ENCODE measurements around the gene RIMS3. TPM values are rescaled to one million over a fixed set of nuclear protein-coding genes. Genes with fewer than 3 reads are reported as not detected.

The RIMS3 gene
- polyA plus RNA-seq, 2 donors: 0.35 to 0.56 TPM

GRCh38 chr1:40625476-40626382, 39.8 kb downstream of the RIMS3 start:
- Histone ChIP-seq H3K4me3 (ENCODE audit: low read depth in 1 of 2, low read length in 2 of 2) (no peak overlapping the region), H3K4me1 (ENCODE audit: control insufficient read depth in 2 of 2, insufficient read depth in 2 of 2, low read length in 1 of 2) (peaks cover under 1 to 2% of the 10 kb centered on the region in 2 donors), H3K27me3 (ENCODE audit: control insufficient read depth in 1 of 2, insufficient read depth in 2 of 2, low read length in 2 of 2) (no peaks in the 10 kb centered on the region), H3K36me3 (ENCODE audit: control insufficient read depth in 2 of 2, insufficient read depth in 2 of 2, low read length in 1 of 2) (no peaks in the 10 kb centered on the region), H3K27ac (ENCODE audit: low read depth in 2 of 2, low read length in 1 of 2) (no peak overlapping the region), H3K9me3 (ENCODE audit: control insufficient read depth in 2 of 2, insufficient read depth in 1 of 2, low read depth in 1 of 2, low read length in 1 of 2) (no peaks in the 10 kb centered on the region)
- 60 to 70% methylated on average over 18 of the region's 18 CpGs for WGBS, 2 donors

GRCh38 chr1:40625076-40625475, 40.4 kb downstream of the RIMS3 start:
- H3K4me1 ChIP-seq (ENCODE audit: control insufficient read depth in 2 of 2, insufficient read depth in 2 of 2, low read length in 1 of 2): peaks cover 0 to 2% of the 10 kb centered on the region in 2 donors
- H3K27ac ChIP-seq (ENCODE audit: low read depth in 2 of 2, low read length in 1 of 2): no peak overlapping the region
- H3K27me3 ChIP-seq (ENCODE audit: control insufficient read depth in 1 of 2, insufficient read depth in 2 of 2, low read length in 2 of 2): no peaks in the 10 kb centered on the region
- WGBS, 2 donors: 40 to 49% methylated on average over 4 of the region's 4 CpGs
- H3K4me3 ChIP-seq (ENCODE audit: low read depth in 1 of 2, low read length in 2 of 2): no peak overlapping the region
- H3K36me3 ChIP-seq (ENCODE audit: control insufficient read depth in 2 of 2, insufficient read depth in 2 of 2, low read length in 1 of 2): no peaks in the 10 kb centered on the region
- no peaks in the 10 kb centered on the region for H3K9me3 ChIP-seq (ENCODE audit: control insufficient read depth in 2 of 2, insufficient read depth in 1 of 2, low read depth in 1 of 2, low read length in 1 of 2)

GRCh38 chr1:40622936-40623629, 42.4 kb downstream of the RIMS3 start:
- Histone ChIP-seq H3K4me3 (ENCODE audit: low read depth in 1 of 2, low read length in 2 of 2) (no peak overlapping the region), H3K36me3 (ENCODE audit: control insufficient read depth in 2 of 2, insufficient read depth in 2 of 2, low read length in 1 of 2) (no peaks in the 10 kb centered on the region), H3K4me1 (ENCODE audit: control insufficient read depth in 2 of 2, insufficient read depth in 2 of 2, low read length in 1 of 2) (peaks cover 0 to 2% of the 10 kb centered on the region in 2 donors), H3K9me3 (ENCODE audit: control insufficient read depth in 2 of 2, insufficient read depth in 1 of 2, low read depth in 1 of 2, low read length in 1 of 2) (no peaks in the 10 kb centered on the region), H3K27ac (ENCODE audit: low read depth in 2 of 2, low read length in 1 of 2) (no peak overlapping the region), H3K27me3 (ENCODE audit: control insufficient read depth in 1 of 2, insufficient read depth in 2 of 2, low read length in 2 of 2) (no peaks in the 10 kb centered on the region)
- WGBS, 2 donors: 77 to 80% methylated on average over 4 of the region's 4 CpGs

DNA sequence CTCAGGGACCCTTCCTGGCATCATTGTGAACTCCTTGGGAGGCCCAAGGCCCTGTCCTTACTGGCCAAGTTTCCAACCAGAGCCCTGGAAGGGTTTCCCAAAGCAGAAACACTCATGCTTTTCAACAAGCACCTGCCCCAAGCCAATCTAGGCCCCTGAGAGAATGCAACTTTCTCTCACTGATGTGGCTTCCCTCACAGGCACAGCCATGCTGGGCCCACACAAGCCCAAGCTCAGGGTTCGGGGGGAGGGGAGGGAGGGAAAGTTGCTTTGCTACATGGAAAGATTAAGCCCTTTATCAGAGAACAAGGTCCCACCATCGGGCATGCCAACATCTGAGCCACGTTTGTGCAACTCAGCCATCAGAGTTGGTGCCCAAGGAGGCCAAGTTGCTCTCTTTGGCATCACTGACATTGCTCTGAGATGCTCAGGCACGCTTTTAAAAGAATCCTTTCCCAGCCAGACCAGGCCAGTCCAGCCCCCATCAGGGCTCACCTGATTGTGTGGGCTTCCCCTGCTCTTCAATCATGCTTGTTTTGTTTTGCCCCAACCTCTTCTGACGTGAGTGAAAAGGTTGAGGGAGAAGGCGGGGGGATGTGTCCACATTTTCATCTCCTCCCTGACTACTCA, 43.5 kb downstream of the RIMS3 start:
- WGBS, 2 donors: 72 to 73% methylated on average over 6 of the region's 6 CpGs
- Histone ChIP-seq H3K4me1 (ENCODE audit: control insufficient read depth in 2 of 2, insufficient read depth in 2 of 2, low read length in 1 of 2) (peaks cover 0 to 2% of the 10 kb centered on the region in 2 donors), H3K27me3 (ENCODE audit: control insufficient read depth in 1 of 2, insufficient read depth in 2 of 2, low read length in 2 of 2) (no peaks in the 10 kb centered on the region), H3K36me3 (ENCODE audit: control insufficient read depth in 2 of 2, insufficient read depth in 2 of 2, low read length in 1 of 2) (no peaks in the 10 kb centered on the region), H3K27ac (ENCODE audit: low read depth in 2 of 2, low read length in 1 of 2) (no peak overlapping the region), H3K4me3 (ENCODE audit: low read depth in 1 of 2, low read length in 2 of 2) (no peak overlapping the region), H3K9me3 (ENCODE audit: control insufficient read depth in 2 of 2, insufficient read depth in 1 of 2, low read depth in 1 of 2, low read length in 1 of 2) (no peaks in the 10 kb centered on the region)

GRCh38 chr1:40620586-40621210, 44.8 kb downstream of the RIMS3 start:
- Histone ChIP-seq H3K9me3 (ENCODE audit: control insufficient read depth in 2 of 2, insufficient read depth in 1 of 2, low read depth in 1 of 2, low read length in 1 of 2) (no peaks in the 10 kb centered on the region), H3K36me3 (ENCODE audit: control insufficient read depth in 2 of 2, insufficient read depth in 2 of 2, low read length in 1 of 2) (no peaks in the 10 kb centered on the region), H3K27me3 (ENCODE audit: control insufficient read depth in 1 of 2, insufficient read depth in 2 of 2, low read length in 2 of 2) (no peaks in the 10 kb centered on the region), H3K4me3 (ENCODE audit: low read depth in 1 of 2, low read length in 2 of 2) (no peak overlapping the region), H3K4me1 (ENCODE audit: control insufficient read depth in 2 of 2, insufficient read depth in 2 of 2, low read length in 1 of 2) (no peaks in the 10 kb centered on the region), H3K27ac (ENCODE audit: low read depth in 2 of 2, low read length in 1 of 2) (no peak overlapping the region)
- 74 to 85% methylated on average over 3 of the region's 3 CpGs for WGBS, 2 donors

GRCh38 chr1:40620150-40620549, 45.3 kb downstream of the RIMS3 start:
- H3K4me1 ChIP-seq (ENCODE audit: control insufficient read depth in 2 of 2, insufficient read depth in 2 of 2, low read length in 1 of 2): no peaks in the 10 kb centered on the region
- no peak overlapping the region for H3K27ac ChIP-seq (ENCODE audit: low read depth in 2 of 2, low read length in 1 of 2)
- no peaks in the 10 kb centered on the region for H3K36me3 ChIP-seq (ENCODE audit: control insufficient read depth in 2 of 2, insufficient read depth in 2 of 2, low read length in 1 of 2)
- H3K27me3 ChIP-seq (ENCODE audit: control insufficient read depth in 1 of 2, insufficient read depth in 2 of 2, low read length in 2 of 2): no peaks in the 10 kb centered on the region
- WGBS, 2 donors: 75 to 82% methylated on average over 5 of the region's 5 CpGs
- no peak overlapping the region for H3K4me3 ChIP-seq (ENCODE audit: low read depth in 1 of 2, low read length in 2 of 2)
- no peaks in the 10 kb centered on the region for H3K9me3 ChIP-seq (ENCODE audit: control insufficient read depth in 2 of 2, insufficient read depth in 1 of 2, low read depth in 1 of 2, low read length in 1 of 2)

- WGBS, 2 donors: 80 to 97% methylated on average over 1 of the region's 1 CpG
- H3K4me1 ChIP-seq (ENCODE audit: control insufficient read depth in 2 of 2, insufficient read depth in 2 of 2, low read length in 1 of 2): no peaks in the 10 kb centered on the region
- no peak overlapping the region for H3K27ac ChIP-seq (ENCODE audit: low read depth in 2 of 2, low read length in 1 of 2)
- no peaks in the 10 kb centered on the region for H3K27me3 ChIP-seq (ENCODE audit: control insufficient read depth in 1 of 2, insufficient read depth in 2 of 2, low read length in 2 of 2)
- H3K4me3 ChIP-seq (ENCODE audit: low read depth in 1 of 2, low read length in 2 of 2): no peak overlapping the region
- no peaks in the 10 kb centered on the region for H3K36me3 ChIP-seq (ENCODE audit: control insufficient read depth in 2 of 2, insufficient read depth in 2 of 2, low read length in 1 of 2)
- H3K9me3 ChIP-seq (ENCODE audit: control insufficient read depth in 2 of 2, insufficient read depth in 1 of 2, low read depth in 1 of 2, low read length in 1 of 2): no peaks in the 10 kb centered on the region
These were observed 47.4 kb downstream of the RIMS3 start for GRCh38 chr1:40618108-40618507.

DNA sequence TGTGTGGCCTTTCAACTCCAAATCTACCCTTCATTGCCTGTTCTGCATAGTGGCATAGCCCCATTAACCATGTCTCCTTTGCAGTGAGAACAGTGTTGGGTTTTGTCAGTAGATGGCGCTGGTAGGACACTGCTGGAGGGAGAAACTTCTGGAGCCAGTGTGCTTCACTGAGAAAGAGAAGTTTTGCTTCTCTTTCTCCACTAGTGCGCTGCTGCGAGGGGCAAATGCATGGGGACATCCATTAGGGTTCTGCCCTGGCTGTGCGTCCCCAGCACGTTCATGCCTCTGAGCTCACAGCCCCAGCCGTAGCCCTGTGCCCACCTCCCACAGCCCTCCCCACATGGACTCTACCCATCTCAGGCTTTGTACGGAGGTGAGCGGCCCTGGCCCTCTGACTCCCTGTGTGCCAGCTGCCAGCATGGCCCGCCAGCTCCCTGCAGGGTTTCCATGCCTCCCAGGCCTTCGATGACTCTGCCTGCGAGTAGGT, 53.1 kb downstream of the RIMS3 start:
- Histone ChIP-seq H3K36me3 (ENCODE audit: control insufficient read depth in 2 of 2, insufficient read depth in 2 of 2, low read length in 1 of 2) (no peaks in the 10 kb centered on the region), H3K27ac (ENCODE audit: low read depth in 2 of 2, low read length in 1 of 2) (no peak overlapping the region), H3K9me3 (ENCODE audit: control insufficient read depth in 2 of 2, insufficient read depth in 1 of 2, low read depth in 1 of 2, low read length in 1 of 2) (no peaks in the 10 kb centered on the region), H3K4me1 (ENCODE audit: control insufficient read depth in 2 of 2, insufficient read depth in 2 of 2, low read length in 1 of 2) (peaks cover 0 to 5% of the 10 kb centered on the region in 2 donors), H3K4me3 (ENCODE audit: low read depth in 1 of 2, low read length in 2 of 2) (no peak overlapping the region), H3K27me3 (ENCODE audit: control insufficient read depth in 1 of 2, insufficient read depth in 2 of 2, low read length in 2 of 2) (no peaks in the 10 kb centered on the region)
- WGBS, 2 donors: 24 to 34% methylated on average over 11 of the region's 11 CpGs

DNA sequence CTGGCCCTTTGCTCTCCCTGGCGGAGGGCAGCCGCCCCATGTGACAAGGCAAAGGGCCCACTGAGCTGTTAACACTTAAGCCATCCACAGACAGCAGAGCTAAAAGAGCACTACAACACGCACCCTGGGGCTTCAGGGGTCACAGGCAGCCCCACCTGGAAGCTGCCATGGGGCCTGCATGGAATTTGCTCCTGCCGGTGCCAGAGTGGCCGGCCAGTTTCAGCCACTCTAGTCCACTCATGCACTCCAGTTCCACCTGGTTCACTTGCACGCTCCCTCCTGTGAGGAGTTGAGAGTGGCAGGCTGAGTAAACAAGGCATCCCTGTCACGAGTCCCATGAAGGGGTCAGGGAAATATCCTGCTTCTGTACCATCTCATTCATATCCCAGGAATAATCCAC, 55.3 kb downstream of the RIMS3 start:
- WGBS, 2 donors: 83 to 88% methylated on average over 7 of the region's 7 CpGs
- no peak overlapping the region for H3K27ac ChIP-seq (ENCODE audit: low read depth in 2 of 2, low read length in 1 of 2)

More for the DNA sequence above, 55.3 kb downstream of the RIMS3 start:
- H3K9me3 ChIP-seq (ENCODE audit: control insufficient read depth in 2 of 2, insufficient read depth in 1 of 2, low read depth in 1 of 2, low read length in 1 of 2): no peaks in the 10 kb centered on the region
- no peak overlapping the region for H3K4me3 ChIP-seq (ENCODE audit: low read depth in 1 of 2, low read length in 2 of 2)
- no peaks in the 10 kb centered on the region for H3K27me3 ChIP-seq (ENCODE audit: control insufficient read depth in 1 of 2, insufficient read depth in 2 of 2, low read length in 2 of 2)
- peaks cover 0 to 5% of the 10 kb centered on the region in 2 donors for H3K4me1 ChIP-seq (ENCODE audit: control insufficient read depth in 2 of 2, insufficient read depth in 2 of 2, low read length in 1 of 2)
- no peaks in the 10 kb centered on the region for H3K36me3 ChIP-seq (ENCODE audit: control insufficient read depth in 2 of 2, insufficient read depth in 2 of 2, low read length in 1 of 2)

All from esophagus (tissue), 2 donors.